Hematopoietic multipotent progenitor cell treated with erythropoietin and hydrocortisone succinate and interleukin-3 and kit ligand, for 8 days (in vitro differentiated cells): ENCODE results near the gene FGF14.
"Not testable (repeated sequence)": the region's sequence is repeated elsewhere in the genome, so short reads cannot be mapped to it uniquely, and the experiment has no call there.

Experiments
- DNase-seq: peaks from one replicate; pipeline ENCODE4 v3.0.0-alpha.2; 2015

The FGF14 gene

DNA sequence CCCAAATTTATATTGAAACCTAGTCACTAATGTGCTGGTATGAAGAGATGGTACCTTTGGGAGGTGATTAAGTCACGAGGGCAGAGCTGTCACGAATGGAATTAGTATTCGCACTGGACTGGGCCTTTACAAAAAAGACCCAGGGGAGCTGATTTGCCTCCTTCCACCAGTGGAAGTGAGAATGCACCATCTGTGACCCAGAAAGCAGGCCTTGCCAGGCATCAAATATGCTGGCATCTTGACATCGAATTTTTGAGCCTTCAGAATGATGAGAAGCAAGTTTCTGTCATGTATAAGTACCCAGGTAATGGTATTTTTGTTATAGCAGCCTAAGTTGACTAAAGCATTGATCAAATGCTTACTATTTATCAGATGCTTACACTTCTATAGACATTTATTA lies 373.6 kb downstream of the FGF14 start:
- no peak for DNase-seq

DNA sequence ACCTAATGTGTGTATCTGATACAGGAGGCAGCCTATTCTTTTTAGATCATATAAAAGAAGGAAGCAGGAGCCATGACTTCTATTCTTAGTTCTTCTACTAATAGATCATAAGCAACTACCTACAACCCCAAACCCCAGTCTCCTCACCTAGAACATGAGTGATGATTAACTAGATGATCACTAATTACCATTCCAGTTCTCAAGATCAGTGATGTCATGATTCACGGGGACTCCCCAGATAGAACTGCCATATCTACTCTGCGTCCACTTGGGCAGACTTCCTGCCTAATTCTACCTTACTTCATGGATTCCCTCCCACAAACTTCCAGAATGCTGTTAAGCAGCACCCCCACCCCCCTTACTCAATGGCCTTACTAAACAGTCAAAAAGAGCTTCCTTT lies 380.1 kb downstream of the FGF14 start:
- DNase-seq = no peak

DNA sequence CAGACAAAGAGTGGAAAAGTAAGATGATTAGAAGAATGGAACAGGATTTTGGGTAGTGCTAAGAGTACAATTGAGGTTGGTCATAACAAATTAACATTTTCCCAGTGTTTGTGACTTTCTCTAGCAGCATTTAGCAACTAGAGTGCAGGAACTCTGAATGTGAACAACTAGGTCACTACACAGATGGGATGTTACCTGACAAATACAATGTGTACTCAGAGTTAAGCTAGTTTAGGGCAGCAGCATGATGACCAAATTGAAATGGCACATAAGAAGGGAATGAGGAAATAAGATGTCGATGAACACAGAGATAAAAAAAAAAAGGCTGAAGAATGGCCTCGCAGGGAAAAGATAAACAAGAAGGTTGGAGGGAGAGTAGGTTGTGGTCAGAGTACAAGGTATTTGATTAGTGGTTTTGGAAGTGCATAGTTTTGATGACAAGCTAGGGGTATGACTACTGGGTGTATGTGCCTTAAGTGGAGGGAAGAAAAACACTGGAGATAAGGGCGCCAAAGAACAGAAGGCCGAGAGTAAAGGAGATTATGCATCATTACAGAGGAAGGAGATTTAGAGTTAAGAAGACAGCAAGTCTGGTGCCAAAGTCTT lies 381.1 kb downstream of the FGF14 start:
- no peak for DNase-seq

- DNase-seq = no peak
These were observed 383.1 kb downstream of the FGF14 start for GRCh38 chr13:102018716-102019115.

DNA sequence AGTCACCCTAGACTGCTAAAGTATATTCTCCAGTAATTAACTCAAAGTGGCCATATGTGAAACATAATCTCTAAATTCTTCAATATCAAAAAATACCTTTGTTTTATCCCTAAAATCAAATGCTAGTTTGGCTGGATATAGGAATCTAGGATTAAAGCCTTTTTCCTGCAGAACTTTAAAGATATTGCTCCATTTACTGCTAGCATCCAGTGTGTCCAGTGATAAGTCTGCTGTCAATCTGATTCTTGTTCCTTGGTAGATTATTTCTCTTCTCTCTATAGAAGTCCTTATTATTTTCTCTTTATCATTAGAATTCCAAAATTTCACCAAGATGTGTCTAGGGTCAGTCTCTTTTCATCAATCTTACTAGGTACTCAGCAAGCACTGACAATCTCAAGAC lies 384.6 kb downstream of the FGF14 start:
- DNase-seq = no peak

DNA sequence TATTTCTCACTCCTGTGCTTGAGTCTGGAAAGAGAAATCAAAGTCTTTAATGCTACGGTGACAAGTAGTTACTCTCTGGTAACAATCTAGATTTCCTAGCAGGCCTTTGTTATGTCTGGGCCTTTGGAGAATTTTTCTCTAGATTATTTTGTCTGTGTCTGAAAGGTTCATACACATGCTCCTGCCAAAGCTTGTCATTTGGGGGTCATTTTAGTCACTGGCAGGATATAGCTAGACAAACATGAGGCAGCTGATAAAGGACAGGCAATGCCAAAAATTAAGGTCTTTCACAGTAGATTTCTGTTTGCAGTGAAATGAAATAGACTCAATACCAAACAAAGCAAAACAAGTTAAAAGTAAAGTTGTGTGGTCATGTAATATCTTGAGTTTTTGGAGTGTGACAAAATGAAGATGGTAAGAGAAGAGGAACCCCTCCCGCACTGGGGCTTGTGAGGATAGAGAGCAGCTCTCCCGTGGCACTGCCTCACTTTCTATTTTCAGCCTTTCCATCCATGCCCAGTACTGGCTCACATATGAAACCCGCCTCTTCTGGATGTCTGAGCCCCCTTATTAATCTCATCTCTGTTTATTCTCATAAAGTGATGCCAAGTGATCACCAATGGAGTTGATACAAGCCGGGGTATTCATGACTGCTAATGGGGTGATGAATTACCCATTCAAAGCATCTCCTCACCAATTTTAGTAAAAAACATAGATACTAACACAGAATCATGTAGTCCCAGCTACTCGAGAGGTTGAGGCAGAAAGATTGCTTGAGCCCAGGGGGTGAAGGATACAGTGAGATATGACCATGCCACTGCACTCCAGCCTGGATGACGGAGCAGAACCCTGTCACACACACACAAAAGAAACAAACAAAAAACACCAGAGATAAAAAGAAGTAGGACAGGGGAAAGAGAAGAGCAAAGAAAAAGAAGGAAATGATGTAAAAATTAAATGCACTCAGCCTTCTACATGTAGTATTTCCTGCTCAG lies 389.3 kb downstream of the FGF14 start:
- DNase-seq = no peak

DNA sequence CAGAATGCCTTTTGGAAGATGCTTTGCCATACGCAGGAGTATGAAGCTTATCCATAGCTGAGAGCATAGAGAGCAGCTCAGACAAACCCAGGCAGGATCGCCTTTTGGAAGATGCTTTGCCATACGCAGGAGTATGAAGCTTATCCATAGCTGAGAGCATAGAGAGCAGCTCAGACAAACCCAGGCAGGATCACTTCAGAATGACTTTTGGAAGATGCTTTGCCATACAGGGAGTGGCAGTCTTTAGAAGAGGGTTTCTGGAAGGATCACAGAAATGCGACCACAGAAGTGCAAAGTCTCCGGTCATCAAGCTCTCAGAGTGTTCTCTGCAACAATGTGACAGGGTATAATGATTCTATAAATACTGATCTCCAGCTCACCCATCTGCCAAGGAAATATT lies 390.4 kb downstream of the FGF14 start:
- not testable (repeated sequence) for DNase-seq

DNA sequence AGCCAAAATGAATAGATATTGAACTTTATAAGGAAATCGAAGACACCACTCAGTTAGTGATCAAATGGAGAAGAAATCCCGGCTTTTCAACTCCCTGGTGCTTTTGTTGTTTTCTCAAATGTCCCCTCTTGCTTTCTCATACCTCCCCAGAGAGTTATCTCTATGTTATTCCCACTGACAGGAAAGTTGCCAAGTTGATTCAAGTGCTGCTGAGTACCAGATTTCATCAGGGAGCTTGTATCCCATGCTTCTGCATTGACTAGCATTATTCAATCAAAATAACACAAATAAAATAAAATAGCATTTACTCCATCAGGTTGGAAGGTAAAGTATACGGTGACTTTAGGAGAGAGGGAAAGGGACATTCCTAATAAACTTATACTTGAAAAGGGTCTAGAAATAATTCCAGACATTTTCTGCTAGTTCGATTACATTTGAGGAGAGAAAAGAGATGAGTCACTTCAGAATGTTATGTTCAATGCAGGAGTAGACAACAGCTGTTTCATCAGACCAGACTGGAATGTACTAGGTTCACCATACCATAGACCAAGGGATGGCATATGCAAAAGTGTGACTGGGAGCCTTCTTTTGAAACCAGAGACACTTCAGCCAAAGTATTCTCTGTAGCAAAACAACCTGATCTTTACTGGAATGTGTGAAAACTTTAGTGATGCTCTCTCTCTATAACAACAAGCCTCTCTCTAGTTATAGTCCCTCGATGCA lies 397.8 kb downstream of the FGF14 start:
- DNase-seq = no peak

- DNase-seq = no peak
These were observed 399.6 kb downstream of the FGF14 start for GRCh38 chr13:102002287-102002686.

DNA sequence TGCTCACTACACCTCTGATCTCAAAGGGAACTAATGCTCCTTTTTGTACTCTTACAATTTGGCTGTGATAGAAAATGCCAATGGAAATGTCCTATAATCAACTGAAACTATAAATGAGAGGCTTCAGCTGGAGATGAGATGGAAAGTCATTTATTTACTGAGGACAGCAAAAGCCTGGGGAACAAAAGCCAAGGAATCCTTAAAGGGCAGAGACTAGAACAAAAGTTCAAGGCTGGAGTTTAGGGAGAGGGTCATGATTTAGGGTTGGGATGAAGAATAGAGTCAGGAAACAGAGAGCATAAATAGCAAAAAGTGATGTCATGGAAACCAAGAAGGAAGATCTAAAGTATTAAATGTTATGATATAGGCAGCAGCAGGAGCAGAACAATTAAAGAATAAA lies 401.1 kb downstream of the FGF14 start:
- DNase-seq = no peak

GRCh38 chr13:101998129-101998528 lies 403.7 kb downstream of the FGF14 start:
- no peak for DNase-seq

DNA sequence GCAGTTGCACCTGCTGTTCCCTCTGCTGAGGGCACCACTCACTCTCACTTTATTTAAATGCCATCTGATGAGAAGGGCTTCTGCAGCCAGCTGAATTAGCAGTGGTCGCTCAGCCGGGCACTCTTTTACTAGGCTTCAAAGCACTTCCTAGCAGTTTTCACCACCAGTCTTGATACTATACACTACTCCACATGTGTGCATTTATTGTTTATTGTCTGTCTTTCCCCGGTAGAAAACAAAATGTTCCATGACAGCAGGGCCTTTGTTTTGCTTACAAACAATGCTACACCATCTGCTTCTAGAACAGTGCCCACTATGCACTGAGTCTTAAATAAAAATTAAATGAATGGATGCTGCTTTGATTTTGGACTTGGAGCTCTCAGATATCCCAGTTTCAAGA lies 404.9 kb downstream of the FGF14 start:
- no peak for DNase-seq

GRCh38 chr13:101989798-101990350 lies 412.0 kb downstream of the FGF14 start:
- no peak for DNase-seq

- DNase-seq = no peak
These were observed 413.7 kb downstream of the FGF14 start for GRCh38 chr13:101988140-101988539.

GRCh38 chr13:101986316-101986715 lies 415.5 kb downstream of the FGF14 start:
- no peak for DNase-seq

- DNase-seq = no peak
These were observed 416.5 kb downstream of the FGF14 start for GRCh38 chr13:101985321-101985720.

- DNase-seq = no peak
These were observed 418.9 kb downstream of the FGF14 start for GRCh38 chr13:101982903-101983302.

DNA sequence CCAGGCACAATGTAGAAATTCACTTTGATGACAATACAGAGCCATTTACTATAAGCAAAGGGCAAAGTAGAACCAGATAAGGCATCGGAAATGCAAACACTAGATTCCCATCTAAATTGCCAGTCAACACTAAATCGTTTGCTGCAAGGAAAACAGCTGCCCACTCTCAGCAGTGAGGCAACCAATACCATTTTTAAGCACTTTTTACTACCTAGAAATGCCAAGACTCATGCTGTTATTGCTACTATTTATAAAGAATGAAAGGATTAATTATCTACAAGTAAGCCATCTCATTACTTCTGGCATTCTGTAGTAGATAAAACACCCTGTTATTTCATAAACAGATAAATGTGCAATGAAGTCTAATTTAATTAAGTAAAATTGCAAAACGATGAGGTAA lies 422.0 kb downstream of the FGF14 start:
- DNase-seq = no peak

GRCh38 chr13:101978552-101979315 lies 423.1 kb downstream of the FGF14 start:
- no peak for DNase-seq

DNA sequence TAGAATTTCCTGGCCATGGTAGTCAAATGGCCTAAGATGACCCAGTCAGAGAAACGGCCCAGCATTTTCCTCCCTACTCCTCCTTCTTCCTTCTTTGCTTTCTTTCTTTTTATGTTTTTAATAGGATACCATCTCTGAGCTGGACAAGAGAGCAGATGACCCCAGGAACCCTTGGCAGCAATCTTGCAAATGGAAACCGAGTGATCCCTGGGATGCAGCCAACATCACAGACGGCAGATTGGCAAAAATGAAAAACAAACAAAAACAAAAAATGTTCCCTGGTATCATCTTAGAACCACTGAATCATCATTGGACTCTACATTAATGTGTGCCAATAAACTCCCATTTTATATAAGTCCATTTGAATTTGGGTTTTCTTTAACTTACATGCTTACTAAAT lies 424.4 kb downstream of the FGF14 start:
- DNase-seq = no peak

GRCh38 chr13:101972191-101972590 lies 429.7 kb downstream of the FGF14 start:
- DNase-seq = no peak

GRCh38 chr13:101970341-101970740 lies 431.5 kb downstream of the FGF14 start:
- DNase-seq = no peak

DNA sequence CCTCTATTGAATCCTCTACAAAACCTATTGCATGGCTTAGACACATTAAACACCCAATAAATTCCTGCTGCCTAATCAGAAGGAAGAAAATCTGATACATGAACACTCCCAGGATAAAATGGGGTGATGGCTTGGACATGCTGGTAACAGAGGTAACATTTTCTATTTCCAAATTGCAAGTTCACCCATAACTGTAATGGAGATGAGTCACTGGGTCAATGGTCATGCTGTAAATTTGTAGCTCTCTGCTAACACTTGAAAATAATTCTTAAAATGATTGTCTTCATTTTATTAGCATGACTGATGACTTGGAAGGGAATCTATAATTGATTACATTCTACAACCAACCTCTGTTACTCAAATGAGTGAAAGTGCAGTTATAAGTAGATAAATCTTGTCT lies 434.1 kb downstream of the FGF14 start:
- no peak for DNase-seq
